K562 (cell line): ENCODE results near the gene C10orf90. TPM values are rescaled to one million over a fixed set of nuclear protein-coding genes. Genes with fewer than 3 reads are reported as not detected.

Source experiments
- ATAC-seq: fragments of 200-7000 bp; cut with Tn5 transposase; 3 replicates; pipeline ENCODE4 v1.9.1; 2020; ENCODE audit warnings: moderate library complexity
- BruUV-seq: library from RNA; stranded (reverse); fragments of 400-500 nt; replicated peaks from 2 replicates; lab custom pipeline; 2021; lab: Mats Ljungman, UMichigan
- CTCF ChIA-PET: fragments of 300-600 bp; formaldehyde crosslinking; extraction: SDS; loops from one replicate; lab custom pipeline; 2021; ENCODE audit warnings: low intra/inter-chr PET ratio; lab: Yijun Ruan, JAX
- POLR2A ChIA-PET: fragments of 300-600, 350-650 bp; sonication (Branson Sonifier 250); formaldehyde crosslinking; extraction: SDS; loops from one replicate; lab custom pipeline; 2021; ENCODE audit warnings: antibody characterized with exemption, inconsistent platforms; lab: Yijun Ruan, JAX
- DNase-seq, 4 experiments: peaks; one replicate each; pipeline versions ENCODE4 v3.0.0 to v3.0.0-alpha.2; 2011 to 2018; ENCODE audit warnings: low spot score in 3 of 4, mixed read lengths in 3 of 4; ENCODE audit errors: extremely low read depth in 1 of 4
- FAIRE-seq: peaks from 2 replicates; lab custom pipeline; 2011; peaks lifted over from hg19 to GRCh38; lab: Jason Lieb, UNC
- H2AFZ ChIP-seq: 2 replicates; pipeline ENCODE4 v1.6.0; 2011; ENCODE audit warnings: low read depth, low read length, control low read depth, inconsistent platforms
- H3K27ac ChIP-seq: fragments of 200-600 bp; 3 replicates; pipeline ENCODE4 v1.8.0; 2011; ENCODE audit warnings: low read depth, mild to moderate bottlenecking, control low read depth, inconsistent platforms, low read length, moderate library complexity, mixed read lengths; ENCODE audit errors: extremely low read depth
- H3K27me3 ChIP-seq, 2 experiments: fragments of 300-600 bp in 1 of 2; 2 replicates in 1 of 2; 3 replicates in 1 of 2; pipeline versions ENCODE4 v1.6.0 to v1.8.0; 2011; ENCODE audit warnings: inconsistent platforms in 2 of 2, low read length in 2 of 2, mild to moderate bottlenecking in 1 of 2, mixed read lengths in 1 of 2, moderate library complexity in 1 of 2; ENCODE audit not compliant: control insufficient read depth in 2 of 2, insufficient read depth in 2 of 2
- H3K36me3 ChIP-seq: fragments of 300-600 bp; 3 replicates; pipeline ENCODE4 v1.8.0; 2011; ENCODE audit warnings: mild to moderate bottlenecking, low read length, inconsistent platforms; ENCODE audit not compliant: control insufficient read depth, insufficient read depth
- H3K4me1 ChIP-seq, 2 experiments: fragments of 200-600 bp in 1 of 2; replicated peaks in 1 of 2; 2 replicates in 1 of 2; 3 replicates in 1 of 2; pipeline versions ENCODE4 v1.5.1 to v1.8.0; 2011; ENCODE audit warnings: inconsistent platforms in 2 of 2, low read length in 2 of 2, mild to moderate bottlenecking in 1 of 2, mixed read lengths in 1 of 2, moderate library complexity in 1 of 2; ENCODE audit not compliant: control insufficient read depth in 2 of 2, insufficient read depth in 2 of 2
- H3K4me2 ChIP-seq: 2 replicates; pipeline ENCODE4 v1.6.1; 2011; ENCODE audit warnings: low read length, control low read depth, inconsistent platforms, mixed read lengths; ENCODE audit not compliant: insufficient read depth
- H3K4me3 ChIP-seq: fragments of 200-600 bp; sonication (generic), shearing (Covaris generic); 2 replicates; pipeline ENCODE4 v1.5.1; 2016; ENCODE audit warnings: control low read depth, inconsistent platforms
- H3K79me2 ChIP-seq: fragments of 200-600 bp; 3 replicates; pipeline ENCODE4 v1.8.0; 2011; ENCODE audit warnings: low read length, inconsistent platforms; ENCODE audit not compliant: control insufficient read depth, insufficient read depth
- H3K9ac ChIP-seq, 2 experiments: 2 replicates each; pipeline versions ENCODE4 v1.6.0 to v1.6.1; 2011; ENCODE audit warnings: low read depth in 2 of 2, low read length in 2 of 2, control low read depth in 1 of 2, inconsistent platforms in 1 of 2, mild to moderate bottlenecking in 1 of 2, mixed read lengths in 1 of 2; ENCODE audit not compliant: insufficient read depth in 1 of 2
- H3K9me1 ChIP-seq: one replicate; pipeline ENCODE4 v1.6.0; 2011; ENCODE audit warnings: inconsistent platforms, mild to moderate bottlenecking, low read length, moderate library complexity; ENCODE audit not compliant: control insufficient read depth, insufficient read depth
- H3K9me3 ChIP-seq: replicated peaks from 2 replicates; pipeline ENCODE4 v1.5.1; 2011; ENCODE audit warnings: low read depth, low read length, inconsistent platforms; ENCODE audit not compliant: control insufficient read depth, insufficient read depth
- H4K20me1 ChIP-seq: replicated peaks from 2 replicates; pipeline ENCODE4 v1.6.1; 2011; ENCODE audit warnings: low read length, inconsistent platforms, mixed read lengths; ENCODE audit not compliant: control insufficient read depth, insufficient read depth
- COPS2 ChIP-seq: fragments of 450-650 bp; conservative IDR thresholded peaks from 2 replicates; pipeline ENCODE4 v1.6.1; 2016; ENCODE audit warnings: mild to moderate bottlenecking, moderate library complexity
- DPF2 ChIP-seq: fragments of 450-650 bp; IDR thresholded peaks from 2 replicates; pipeline ENCODE4 v1.6.1; 2016
- HIVEP1 ChIP-seq: fragments of 250-450 bp; sonication (Bioruptor Pico); IDR thresholded peaks from 2 replicates; pipeline ENCODE4 v1.4.0; 2020; ENCODE audit warnings: mild to moderate bottlenecking
- KLF6 ChIP-seq: fragments of 250-450 bp; sonication (Bioruptor Pico); IDR thresholded peaks from 2 replicates; pipeline ENCODE4 v1.4.0; 2020; ENCODE audit warnings: mild to moderate bottlenecking, moderate library complexity, borderline replicate concordance
- MCM7 ChIP-seq, 2 experiments: fragments of 450-650 bp; IDR thresholded peaks; 2 replicates each; pipeline ENCODE4 v1.6.1; 2016 to 2018
- MTA1 ChIP-seq: fragments of 450-650 bp; IDR thresholded peaks from 2 replicates; pipeline ENCODE4 v1.6.1; 2017; ENCODE audit warnings: borderline replicate concordance
- MXI1 ChIP-seq: IDR thresholded peaks from 2 replicates; pipeline ENCODE4 v1.6.1; 2011; ENCODE audit warnings: low read depth, mild to moderate bottlenecking, improper control_type of control experiment, low read length
- NFIC ChIP-seq: fragments of 450-650 bp; IDR thresholded peaks from 2 replicates; pipeline ENCODE4 v1.6.1; 2017; ENCODE audit warnings: mild to moderate bottlenecking, inconsistent platforms
- PHF8 ChIP-seq: fragments of 200-600 bp; sonication (generic); IDR thresholded peaks from 2 replicates; pipeline ENCODE4 v1.6.1; 2012; ENCODE audit warnings: mixed run types, mild to moderate bottlenecking, inconsistent platforms, low read length, moderate library complexity, borderline replicate concordance
- PML ChIP-seq: IDR thresholded peaks from 2 replicates; pipeline ENCODE4 v1.6.1; 2012; ENCODE audit warnings: low read length, inconsistent platforms
- POU5F1 ChIP-seq: fragments of 150-350 bp; IDR thresholded peaks from 2 replicates; pipeline ENCODE4 v1.6.1; 2014; ENCODE audit warnings: borderline replicate concordance, low read length, low read depth, mild to moderate bottlenecking; ENCODE audit not compliant: partially characterized antibody
- RBFOX2 ChIP-seq: fragments of 200-400 bp; formaldehyde crosslinking; IDR thresholded peaks from 2 replicates; pipeline ENCODE4 v1.6.1; 2017; ENCODE audit warnings: low read depth, mild to moderate bottlenecking, low read length, moderate library complexity
- TCFL5 ChIP-seq: fragments of 250-450 bp; sonication (Bioruptor Pico); conservative IDR thresholded peaks from 2 replicates; pipeline ENCODE4 v1.6.1; 2021; ENCODE audit warnings: mild to moderate bottlenecking, moderate library complexity, matching md5 sums
- TEAD2 ChIP-seq: fragments of 450-650 bp; IDR thresholded peaks from 2 replicates; pipeline ENCODE4 v1.6.1; 2016; ENCODE audit warnings: missing genetic modification characterization, control low read depth, missing compliant biosample characterization
- ZC3H4 ChIP-seq: sonication (generic); formaldehyde crosslinking; IDR thresholded peaks from 2 replicates; pipeline ENCODE4 v1.9.0; 2021; ENCODE audit warnings: missing genetic modification reagents, borderline replicate concordance
- ZZZ3 ChIP-seq: fragments of 450-650 bp; IDR thresholded peaks from 2 replicates; pipeline ENCODE4 v1.6.1; 2016; ENCODE audit warnings: antibody characterized with exemption, mild to moderate bottlenecking, moderate library complexity
- WGBS: fragments of 100-300 bp; shearing (Covaris generic); methylation state at CpG from one replicate; pipeline ENCODE4 v1.1.6; 2016; ENCODE audit warnings: low coverage, mixed read lengths; ENCODE audit not compliant: insufficient coverage; ENCODE audit errors: missing lambda C conversion rate; 5-methylcytosine and 5-hydroxymethylcytosine counted together
- in situ Hi-C: fragments of 300-500 bp; cut with MboI; formaldehyde crosslinking; loops from 4 replicates; pipeline ENCODE4 v1.15.0; 2018; ENCODE audit warnings: inconsistent platforms, mixed read lengths
- intact Hi-C: fragments of 100-400 bp; cut with micrococcal nuclease; formaldehyde crosslinking; loops from 2 replicates; pipeline ENCODE4 v1.14.2; 2022
- polyA plus RNA-seq, 8 experiments: library from polyadenylated mRNA; depleted of rRNA in 4 of 8; stranded (reverse) in 5 of 8; unstranded in 3 of 8; fragments of >200 nt; fragmentation: Nextera tagmentation in 2 of 8; fragmentation: Illumina TruSeq in 1 of 8; extraction: Ambion mirVana in 2 of 8; extraction: Trizol in 1 of 8; gene quantifications; 2 replicates each; pipeline versions ENCODE4 v1.2.1 to v1.2.3, GENCODE V29; 2011 to 2014; ENCODE audit warnings: inconsistent platforms in 1 of 8, missing spikeins in 1 of 8
- total RNA-seq, 7 experiments: library from RNA; depleted of rRNA in 6 of 7; stranded (reverse); fragments of >200 nt in 6 of 7; fragmentation: Illumina TruSeq in 2 of 7; extraction: Trizol in 2 of 7; gene quantifications; 2 replicates each; pipeline versions ENCODE4 v1.2.1 to v1.2.3, GENCODE V29; 2011 to 2021; ENCODE audit warnings: low replicate concordance in 1 of 7
- TF ChIP-seq, protein P1 (sequence below), 3 experiments: fragments of 200-800 bp in 1 of 3; sonication (Bioruptor generic) in 1 of 3; sonication (generic) in 1 of 3; formaldehyde crosslinking in 1 of 3; IDR thresholded peaks; 2 replicates each; pipeline versions ENCODE4 v1.6.1 to v1.8.0; 2016 to 2022; ENCODE audit warnings: mild to moderate bottlenecking in 2 of 3, missing compliant biosample characterization in 2 of 3, missing genetic modification characterization in 2 of 3, missing genetic modification reagents in 1 of 3

Gene C10orf90
- total and polyA plus RNA-seq, 9 of the 15 experiments (the other 6 are each of a cell fraction or from before 2014, with no cell fraction given): not detected

DNA sequence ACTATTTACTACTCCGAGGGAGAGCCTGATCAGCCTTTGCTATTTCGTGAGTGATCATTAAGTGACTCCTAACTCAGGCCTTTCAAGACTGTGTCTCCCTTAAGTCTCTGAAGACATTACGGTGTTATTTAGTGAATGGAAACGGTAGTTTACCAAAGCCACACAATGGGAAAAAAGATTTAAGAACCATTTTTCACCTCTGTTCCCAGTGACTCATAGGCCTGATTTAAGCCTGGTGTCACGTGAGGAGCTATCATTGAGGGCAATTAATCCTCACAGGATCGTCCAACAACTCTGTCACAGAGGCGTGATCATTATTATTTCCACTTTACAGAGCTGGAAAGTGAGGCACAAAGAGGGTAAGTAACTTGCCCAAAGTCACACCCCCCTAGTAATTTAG lies 20.3 kb downstream of the C10orf90 start:
- Histone ChIP-seq H3K79me2 (no peaks in the 10 kb centered on the region), H3K9me1 (no peaks in the 10 kb centered on the region), H2AFZ (no peak overlapping the region), H3K36me3 (no peaks in the 10 kb centered on the region), H3K4me2 (no peak overlapping the region), H3K27me3 (no peaks in the 10 kb centered on the region), H3K4me3 (no peak overlapping the region), H3K9me3 (no peaks in the 10 kb centered on the region), H3K4me1 (no peaks in the 10 kb centered on the region), H4K20me1 (no peaks in the 10 kb centered on the region), H3K9ac (no peak overlapping the region), H3K27ac (no peak overlapping the region)
- ATAC-seq: no peak
- WGBS: 0% methylated on average over 7 of the region's 7 CpGs
- no TSS peak for BruUV-seq
- DNase-seq: no peak
- no peak for FAIRE-seq
- ChIA-PET CTCF (no interaction called here), POLR2A (no interaction called here)
- in situ Hi-C loops: no loop called here
- intact Hi-C loops: no loop called here
- no peak for TF ChIP-seq RBFOX2
- TF ChIP-seq, protein P1, sequence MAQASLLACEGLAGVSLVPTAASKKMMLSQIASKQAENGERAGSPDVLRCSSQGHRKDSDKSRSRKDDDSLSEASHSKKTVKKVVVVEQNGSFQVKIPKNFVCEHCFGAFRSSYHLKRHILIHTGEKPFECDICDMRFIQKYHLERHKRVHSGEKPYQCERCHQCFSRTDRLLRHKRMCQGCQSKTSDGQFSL (CRISPR knock-in tag; IDR thresholded peaks at IDR 0.05): no peak
- TF ChIP-seq, protein P1 (tag; IDR thresholded peaks at IDR 0.05): no peak
- TF ChIP-seq ZZZ3: no peak
- TF ChIP-seq MCM7 (IDR thresholded peaks at IDR 0.05): no peak
- TF ChIP-seq TEAD2 (tag): no peak
- TF ChIP-seq KLF6 (CRISPR knock-in tag): no peak
- TF ChIP-seq MXI1: no peak
- no peak for TF ChIP-seq PHF8
- TF ChIP-seq POU5F1: no peak
- no peak for TF ChIP-seq COPS2
- no peak for TF ChIP-seq NFIC
- TF ChIP-seq DPF2: no peak
- no peak for TF ChIP-seq MTA1
- TF ChIP-seq TCFL5 (CRISPR knock-in tag): no peak
- TF ChIP-seq PML: no peak
- no peak for TF ChIP-seq HIVEP1 (CRISPR knock-in tag)
- TF ChIP-seq ZC3H4: no peak
